GM21381 (cell line): Measurements from ENCODE around the gene CLEC19A.
"Not testable (repeated sequence)": the region's sequence is repeated elsewhere in the genome, so short reads cannot be mapped to it uniquely, and the experiment has no call there.

Experiments
- ATAC-seq: cut with Tn5 transposase; IDR thresholded peaks from one replicate; pipeline ENCODE4 v1.9.1; 2021; ENCODE audit warnings: mild to moderate bottlenecking, moderate library complexity; ENCODE audit not compliant: unreplicated experiment

CLEC19A gene

GRCh38 chr16:19316846-19317245 is 31.3 kb downstream of the CLEC19A start:
- ATAC-seq, result no peak

GRCh38 chr16:19321186-19321585 is 35.7 kb downstream of the CLEC19A start:
- not testable (repeated sequence) for ATAC-seq

GRCh38 chr16:19323596-19323995 is 38.1 kb downstream of the CLEC19A start:
- ATAC-seq, result no peak

GRCh38 chr16:19328364-19328763 is 42.8 kb downstream of the CLEC19A start:
- ATAC-seq, result no peak

GRCh38 chr16:19329932-19330331 is 44.4 kb downstream of the CLEC19A start:
- no peak for ATAC-seq

GRCh38 chr16:19330841-19331397 is 45.4 kb downstream of the CLEC19A start:
- no peak for ATAC-seq

GRCh38 chr16:19331794-19332193 is 46.3 kb downstream of the CLEC19A start:
- ATAC-seq, result no peak

GRCh38 chr16:19338335-19338734 is 52.8 kb downstream of the CLEC19A start:
- ATAC-seq, result no peak

- ATAC-seq, result no peak
Observed at GRCh38 chr16:19344224-19344801, 58.8 kb downstream of the CLEC19A start.

GRCh38 chr16:19344980-19345379 is 59.4 kb downstream of the CLEC19A start:
- ATAC-seq, result no peak

GRCh38 chr16:19346335-19346922 is 60.9 kb downstream of the CLEC19A start:
- ATAC-seq, result no peak

GRCh38 chr16:19348125-19348524 is 62.6 kb downstream of the CLEC19A start:
- no peak for ATAC-seq

GRCh38 chr16:19348578-19349315 is 63.2 kb downstream of the CLEC19A start:
- no peak for ATAC-seq

GRCh38 chr16:19354371-19354770 is 68.8 kb downstream of the CLEC19A start:
- no peak for ATAC-seq

- no peak for ATAC-seq
Observed at GRCh38 chr16:19356024-19356952, 70.8 kb downstream of the CLEC19A start.

- ATAC-seq, result no peak
Observed at GRCh38 chr16:19359556-19359955, 74.0 kb downstream of the CLEC19A start.
